Activated T-cell treated with anti-CD3 and anti-CD28 coated beads for 24 hours (primary cell): ENCODE data around the gene ARMH3.
A peak's percentile ranks its signal among the peaks of the same experiment; 100 is the strongest.

Experiments
- DNase-seq: peaks from one replicate; pipeline ENCODE4 v3.0.0-alpha.2; 2020; ENCODE audit warnings: low read depth

Gene ARMH3

DNA sequence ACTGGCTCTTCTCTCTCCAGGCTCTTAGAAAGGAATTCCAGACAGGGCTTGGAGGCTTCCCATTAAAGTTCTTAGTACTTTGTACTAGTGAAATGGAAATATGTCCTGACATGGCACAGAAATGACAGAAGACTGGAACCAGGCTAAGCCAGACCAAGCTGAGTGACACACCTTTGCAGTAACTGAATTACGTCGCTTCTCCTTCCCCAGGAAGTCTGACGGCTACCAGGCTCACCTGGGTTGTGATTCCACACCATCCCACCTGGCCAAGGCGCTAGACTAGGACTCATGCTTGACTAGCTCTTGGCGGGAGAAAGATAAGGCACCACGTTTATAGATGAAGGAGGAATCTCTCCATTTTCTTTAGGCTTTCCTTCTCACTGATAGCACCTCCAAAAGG lies 161.7 kb downstream of the ARMH3 start:
- DNase-seq: no peak

DNA sequence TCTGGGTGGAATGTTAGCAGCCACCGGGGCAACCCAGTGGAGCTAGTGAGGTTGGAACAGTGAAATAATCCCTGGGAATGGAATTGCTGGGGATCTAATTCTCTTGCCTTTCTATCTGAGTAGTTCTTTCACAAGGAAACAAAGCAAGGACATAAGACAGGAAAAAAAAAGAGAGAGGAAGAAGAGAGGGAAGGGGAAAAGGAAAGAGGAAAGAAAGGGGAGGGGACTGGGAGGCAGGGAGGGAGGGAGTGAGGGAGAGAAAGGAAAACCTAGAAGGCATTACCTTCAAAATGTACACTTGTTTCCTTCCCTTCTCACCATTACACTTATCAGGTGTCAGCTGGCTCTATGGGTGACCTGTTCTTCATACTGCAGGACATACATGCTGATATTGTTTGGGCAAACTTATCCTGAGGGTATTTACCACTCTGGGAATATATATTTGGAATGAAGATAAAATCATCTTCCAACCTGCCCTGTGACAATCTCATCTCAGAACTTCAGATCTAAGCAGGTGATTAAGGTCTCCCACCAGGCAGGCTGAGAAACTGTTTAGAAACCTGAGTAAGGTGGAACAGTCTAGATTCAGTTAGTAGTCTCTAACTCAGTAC lies 162.4 kb downstream of the ARMH3 start:
- no peak for DNase-seq

DNA sequence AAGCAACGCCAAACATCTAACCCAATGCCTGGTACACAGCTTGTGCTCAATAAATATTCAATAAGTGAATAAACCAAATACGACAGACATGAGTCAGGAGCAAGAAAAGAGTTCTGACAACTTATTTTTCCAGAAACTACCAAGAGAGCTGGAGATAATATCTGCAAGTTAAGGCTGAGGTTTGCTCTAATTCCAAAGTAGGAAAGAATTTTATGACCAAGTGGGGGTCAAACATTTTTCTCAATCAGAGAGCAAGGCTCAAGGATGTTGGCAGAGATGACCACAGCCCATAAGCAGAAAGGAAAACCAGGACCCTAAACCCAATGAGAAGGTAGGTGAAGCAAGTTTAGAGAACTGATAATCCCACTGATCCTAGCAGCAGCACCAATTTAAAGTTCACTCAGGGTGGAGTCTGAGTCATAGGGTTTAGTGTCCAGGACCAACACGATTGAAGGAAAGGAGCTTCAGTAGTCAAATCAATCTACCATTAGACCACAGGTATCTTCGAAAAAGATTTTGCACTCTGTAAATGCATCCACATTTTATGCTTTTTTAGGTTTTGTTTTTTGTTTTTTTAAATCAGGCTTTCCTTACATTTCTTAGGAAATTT lies 163.1 kb downstream of the ARMH3 start:
- DNase-seq: no peak

DNA sequence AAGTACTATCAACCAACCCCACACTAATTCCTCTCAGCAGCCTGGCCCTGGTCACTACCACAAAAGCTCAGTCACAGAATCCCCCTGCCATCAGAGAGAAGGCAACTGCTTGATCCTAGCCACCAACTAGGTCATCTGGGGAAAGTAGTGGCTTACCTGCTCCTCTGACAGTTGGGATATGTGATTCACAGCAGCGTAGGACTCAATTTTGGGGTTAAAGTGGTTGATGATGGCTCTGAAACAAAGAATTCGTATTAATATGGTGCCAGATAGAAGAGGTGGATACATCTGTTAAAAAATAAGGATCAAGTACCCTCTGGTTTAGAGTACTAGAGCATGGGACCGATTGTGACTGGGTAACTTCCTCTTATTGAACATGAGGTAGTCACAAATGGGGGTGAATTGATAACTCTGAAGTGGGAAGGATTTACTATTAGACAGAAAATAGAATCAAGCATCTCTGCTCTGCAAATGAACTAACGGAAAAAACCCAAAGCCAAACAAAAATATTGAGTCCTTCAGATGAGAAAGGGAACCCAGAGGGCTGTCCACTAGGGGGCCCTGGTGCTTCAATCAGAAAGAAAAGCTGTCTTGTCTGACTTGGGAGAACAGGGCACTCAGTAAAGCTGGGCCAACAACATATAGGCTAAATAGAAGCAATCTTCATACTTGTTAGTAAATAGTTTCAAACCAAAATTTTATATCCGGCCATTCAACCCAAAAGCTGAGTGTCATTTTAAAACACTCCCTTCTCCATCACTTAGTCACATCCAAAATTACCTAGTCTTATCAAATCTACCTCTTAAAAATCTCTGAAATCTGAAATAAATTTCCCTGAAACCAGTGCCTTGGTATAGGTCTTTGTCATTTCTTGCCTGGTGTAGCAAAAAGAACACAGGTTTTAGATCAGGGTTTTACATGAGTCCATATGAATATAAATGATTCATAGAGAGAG lies 166.4 kb downstream of the ARMH3 start:
- peak; percentile 55 for DNase-seq

DNA sequence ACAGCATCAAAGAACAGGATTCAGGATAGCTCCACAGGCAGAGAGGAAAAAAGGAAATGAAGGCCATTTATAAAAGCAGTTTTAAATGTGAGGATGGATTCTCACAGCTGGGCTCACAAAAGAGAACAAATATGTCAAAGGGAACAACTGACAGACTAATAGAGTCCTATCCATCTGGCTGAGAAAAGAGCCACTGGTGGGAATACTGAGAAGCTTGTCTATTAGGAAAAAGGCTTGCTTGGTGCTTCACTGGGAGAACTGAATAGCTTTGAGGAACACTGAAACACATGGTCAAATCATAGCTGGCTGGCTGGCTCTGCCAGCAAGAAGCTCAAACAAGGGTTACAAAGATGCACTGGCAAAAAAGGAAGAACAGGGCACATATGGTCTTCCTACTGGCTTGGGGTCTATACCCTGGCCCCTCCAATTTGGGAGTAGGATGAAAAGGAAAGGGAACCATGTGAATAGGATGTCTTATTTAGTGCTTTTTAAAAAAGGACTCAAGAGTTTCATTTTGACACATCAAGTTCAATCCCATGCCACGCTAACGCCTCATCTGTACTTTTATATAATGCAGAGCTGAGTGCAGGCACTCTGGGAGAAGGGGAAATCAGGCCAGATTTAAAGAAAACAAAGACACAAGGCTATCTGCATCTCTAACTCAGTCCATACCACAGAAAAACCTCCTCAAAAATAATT lies 167.6 kb downstream of the ARMH3 start:
- DNase-seq: no peak

DNA sequence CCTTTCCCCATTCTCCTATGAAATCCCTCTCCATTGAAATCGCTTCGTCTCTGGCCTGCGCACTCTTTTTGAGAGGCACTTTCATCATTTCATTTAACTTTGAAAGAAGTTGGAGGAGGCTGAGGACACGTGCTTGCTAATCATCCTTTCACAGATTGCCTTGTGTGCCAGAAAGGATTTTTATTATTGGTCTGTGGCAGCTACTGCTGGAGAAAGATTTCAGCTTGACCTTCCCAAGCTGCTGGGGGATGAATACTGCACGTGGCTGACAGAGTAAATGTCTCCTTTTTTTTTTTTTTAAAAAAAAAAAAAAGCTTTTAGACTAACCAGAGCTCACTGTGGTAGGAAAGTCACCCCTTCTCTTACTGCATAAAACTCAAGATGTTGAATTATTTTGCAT lies 168.2 kb downstream of the ARMH3 start:
- no peak for DNase-seq

DNA sequence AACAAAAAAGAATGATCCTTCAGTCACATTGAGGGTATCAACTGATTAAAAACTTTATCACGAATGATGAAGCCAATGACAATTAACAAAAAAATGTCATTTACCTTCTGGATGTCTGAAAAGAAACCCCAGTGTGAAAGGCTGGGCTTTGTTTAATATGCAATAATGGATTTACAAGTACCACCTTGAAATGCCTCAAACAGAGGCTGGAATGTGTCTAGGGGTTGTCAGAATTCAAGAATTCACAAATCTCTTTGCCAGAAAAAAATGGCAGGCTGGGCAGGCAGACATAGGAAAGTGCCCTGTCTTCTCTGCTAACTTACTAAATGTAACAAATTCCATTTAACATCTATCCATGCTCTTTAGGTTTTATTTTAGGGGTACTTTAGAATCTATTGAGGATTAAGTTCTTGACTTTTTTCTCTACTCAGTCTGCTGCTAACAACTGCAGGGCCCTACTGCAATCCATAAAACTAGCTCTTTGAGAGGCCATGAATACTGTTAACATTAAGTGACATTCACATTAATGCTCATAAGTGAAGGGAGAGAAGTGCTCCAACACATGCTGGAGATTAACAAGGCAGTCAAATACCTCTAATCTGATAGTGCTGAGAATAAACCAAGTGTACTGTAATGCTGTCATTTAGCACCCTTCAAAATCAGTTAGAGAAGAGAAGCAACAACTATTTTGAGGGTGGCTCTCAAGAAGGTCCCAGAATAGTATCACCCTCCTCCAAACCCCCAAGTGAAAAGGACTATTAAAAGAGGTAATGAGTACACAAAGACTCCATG lies 169.3 kb downstream of the ARMH3 start:
- DNase-seq: no peak

DNA sequence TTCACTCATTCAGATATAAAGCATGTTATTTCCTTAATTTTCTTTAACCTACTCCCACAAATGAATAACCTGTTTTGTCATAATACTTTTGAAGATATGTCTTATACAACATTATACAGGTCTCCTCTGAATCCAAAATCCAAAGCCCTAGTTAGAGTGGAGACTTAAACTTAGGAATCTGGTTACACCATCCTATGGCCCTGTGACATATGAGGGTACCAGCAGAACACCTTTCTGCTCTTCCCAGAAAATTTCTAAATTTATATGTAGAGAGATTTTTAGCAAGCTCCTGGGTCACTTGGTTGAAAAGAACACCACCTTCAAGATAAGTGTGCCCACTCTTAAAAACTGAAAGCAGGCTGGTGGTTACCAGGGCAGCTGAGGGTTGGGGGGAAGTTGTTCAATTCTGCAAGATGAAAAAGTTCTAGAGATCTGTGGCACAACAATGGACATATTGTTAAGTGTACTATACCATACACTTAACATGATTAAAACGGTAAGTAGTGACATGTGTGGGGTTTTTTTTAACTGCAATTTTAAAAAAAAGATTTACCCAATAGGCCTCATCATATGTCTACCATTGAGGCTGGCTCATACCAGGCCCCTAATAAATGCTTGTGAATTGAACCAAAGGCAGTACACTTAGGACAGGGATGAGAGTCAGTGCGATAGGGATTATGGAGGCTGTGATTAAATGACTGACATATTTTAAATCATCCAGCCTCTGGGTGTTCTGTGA lies 174.8 kb downstream of the ARMH3 start:
- DNase-seq: no peak

DNA sequence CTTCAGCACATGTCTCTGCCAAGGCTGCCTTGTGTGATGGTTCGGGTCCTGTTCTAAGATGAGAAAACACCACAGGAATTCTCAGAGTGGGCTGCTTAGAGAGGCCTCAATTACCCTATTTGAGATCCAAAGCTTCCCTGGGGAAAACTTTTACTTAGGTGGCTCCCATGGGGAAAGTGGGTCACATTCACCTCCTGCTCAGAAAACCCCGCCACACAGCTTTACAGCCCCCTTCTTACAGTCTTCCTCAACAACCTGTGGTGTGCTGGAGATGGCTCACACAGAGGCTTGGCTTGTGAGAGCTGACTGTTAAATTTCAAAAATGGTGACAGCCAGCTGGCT lies 175.8 kb downstream of the ARMH3 start:
- DNase-seq: no peak

DNA sequence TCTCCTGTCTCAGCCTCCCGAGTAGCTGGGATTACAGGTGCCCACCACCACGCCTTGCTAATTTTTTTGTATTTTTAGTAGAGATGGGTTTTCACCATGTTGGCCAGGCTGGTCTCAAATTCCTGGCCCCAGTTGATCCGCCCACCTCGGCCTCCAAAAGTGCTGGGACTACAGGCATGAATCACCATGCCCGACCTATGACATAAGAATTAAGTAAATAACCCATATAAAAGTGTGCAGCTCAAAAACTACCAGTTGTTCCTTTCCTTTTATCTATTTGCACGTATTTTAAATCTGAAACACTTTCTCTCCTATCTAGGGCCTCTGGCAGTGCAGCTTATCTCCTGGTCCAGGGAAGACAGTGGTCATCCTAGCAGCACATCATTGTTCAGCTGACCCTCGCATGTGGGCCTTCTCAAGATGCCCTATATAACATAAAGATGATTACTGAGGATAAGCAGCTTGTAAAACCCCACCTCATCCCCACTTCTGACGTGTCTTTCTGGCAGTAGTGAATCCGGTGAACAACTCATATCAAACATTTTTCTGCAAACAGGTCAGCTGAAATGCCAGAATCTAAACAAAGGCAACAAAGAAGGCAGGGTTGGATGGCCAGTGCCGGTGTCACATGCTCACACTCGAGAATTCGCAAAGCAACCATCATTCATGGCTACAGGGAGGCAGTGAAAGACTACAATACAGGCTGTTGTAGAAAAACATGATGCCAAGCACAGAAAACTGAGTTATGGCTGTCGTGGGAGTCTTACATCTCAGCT lies 176.3 kb downstream of the ARMH3 start:
- DNase-seq: no peak

DNA sequence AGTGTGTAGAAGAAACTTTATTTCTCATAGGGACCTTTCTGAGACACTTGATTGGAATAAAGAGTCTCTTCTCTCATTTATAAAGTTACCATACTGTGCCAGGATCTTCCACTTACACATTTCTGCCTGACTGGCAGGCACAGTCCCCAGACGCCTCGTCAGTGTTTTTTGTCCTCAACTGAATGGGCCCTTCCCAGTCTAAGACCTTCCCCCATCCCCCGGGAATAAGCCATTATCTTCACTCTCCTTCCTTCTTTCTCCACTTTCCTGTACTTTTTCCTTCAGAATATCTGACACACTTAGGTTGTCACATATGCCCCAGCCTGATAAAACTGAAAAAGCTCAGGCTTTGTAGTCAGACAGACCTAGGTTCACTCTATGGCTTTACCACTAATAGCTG lies 177.1 kb downstream of the ARMH3 start:
- no peak for DNase-seq

DNA sequence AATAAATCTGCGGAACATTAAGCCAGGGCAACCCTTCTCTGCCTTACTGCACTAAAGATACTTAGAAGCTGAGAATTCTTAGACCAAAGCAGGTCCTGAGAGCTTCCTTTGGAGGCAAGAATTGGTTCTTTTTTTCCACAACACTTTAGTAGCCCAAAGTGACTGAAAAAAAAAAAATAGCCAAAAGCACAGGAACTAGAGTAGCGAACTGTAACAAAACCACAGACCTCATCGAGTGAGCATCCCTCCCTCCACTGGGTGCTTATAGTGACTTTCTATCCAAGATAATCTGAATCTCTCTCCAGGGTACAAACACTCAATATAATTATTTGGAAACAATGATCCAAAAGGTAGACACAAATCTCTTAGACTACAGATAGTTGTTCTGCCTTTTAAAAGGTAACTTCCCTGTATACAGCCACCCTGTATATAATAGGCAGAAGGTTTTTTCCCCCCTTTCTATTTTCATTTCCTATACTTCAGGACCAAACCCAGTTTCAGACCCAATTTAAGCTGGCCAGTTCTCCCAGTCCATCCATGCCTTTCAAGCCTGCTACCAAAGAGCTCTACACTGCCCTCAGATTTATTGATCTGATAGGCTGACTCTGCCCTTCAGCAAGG lies 180.8 kb downstream of the ARMH3 start:
- DNase-seq: no peak

DNA sequence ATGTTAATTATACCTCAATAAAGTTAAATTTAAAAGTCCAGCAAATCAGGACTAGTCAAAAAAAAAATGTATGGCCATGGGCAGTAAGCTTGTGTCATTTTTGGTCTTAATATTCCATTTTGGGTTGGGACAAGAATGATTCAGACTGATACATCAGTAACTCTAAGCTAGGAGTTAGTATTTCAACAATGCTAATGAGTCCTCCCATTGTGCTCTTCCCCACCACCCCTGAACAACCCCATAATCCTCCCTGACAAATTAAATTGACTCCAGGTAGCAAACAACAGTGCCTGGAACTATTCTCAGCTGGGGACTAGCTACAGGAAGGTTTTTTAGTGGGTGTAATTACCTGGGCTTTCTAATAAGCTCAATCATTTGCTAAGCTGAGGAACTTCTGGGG lies 181.7 kb downstream of the ARMH3 start:
- no peak for DNase-seq

DNA sequence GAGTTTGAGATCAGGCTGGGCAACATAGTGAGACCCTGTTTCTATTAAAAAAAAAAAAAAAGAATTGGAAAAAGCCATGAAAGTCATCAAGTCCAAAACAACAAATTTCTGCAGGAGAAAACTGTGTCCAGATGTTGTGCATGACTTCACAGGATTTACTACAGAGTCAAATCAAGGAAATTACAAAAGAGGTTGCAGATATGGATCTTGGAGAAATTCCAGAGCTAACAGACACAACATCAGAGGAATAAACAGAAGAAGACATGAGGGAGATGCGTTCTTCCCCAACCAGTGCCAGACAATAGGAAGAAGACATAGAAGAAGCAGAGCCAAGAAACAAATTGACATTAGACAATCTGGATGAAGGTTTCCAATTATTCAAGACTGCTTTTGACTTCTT lies 188.0 kb downstream of the ARMH3 start:
- DNase-seq: no peak

DNA sequence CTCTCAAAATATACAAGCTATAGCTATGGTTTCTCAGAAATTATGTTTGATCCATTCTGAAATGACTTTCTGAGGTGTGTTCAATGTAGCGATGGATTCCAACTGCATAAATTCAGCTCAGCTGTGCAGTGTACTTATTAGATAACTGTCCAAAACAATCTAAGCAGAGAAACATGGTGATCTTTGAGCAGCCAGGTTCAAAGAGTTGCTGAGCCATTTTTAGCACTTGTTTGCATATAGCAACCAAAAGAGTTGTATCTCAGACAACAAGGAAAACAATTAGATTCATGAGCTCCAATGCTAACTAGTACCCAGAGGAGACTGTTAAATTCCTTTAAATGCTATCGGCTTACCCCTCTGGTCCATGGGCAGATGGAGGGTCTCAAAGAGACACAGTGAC lies 196.4 kb downstream of the ARMH3 start:
- DNase-seq: no peak

DNA sequence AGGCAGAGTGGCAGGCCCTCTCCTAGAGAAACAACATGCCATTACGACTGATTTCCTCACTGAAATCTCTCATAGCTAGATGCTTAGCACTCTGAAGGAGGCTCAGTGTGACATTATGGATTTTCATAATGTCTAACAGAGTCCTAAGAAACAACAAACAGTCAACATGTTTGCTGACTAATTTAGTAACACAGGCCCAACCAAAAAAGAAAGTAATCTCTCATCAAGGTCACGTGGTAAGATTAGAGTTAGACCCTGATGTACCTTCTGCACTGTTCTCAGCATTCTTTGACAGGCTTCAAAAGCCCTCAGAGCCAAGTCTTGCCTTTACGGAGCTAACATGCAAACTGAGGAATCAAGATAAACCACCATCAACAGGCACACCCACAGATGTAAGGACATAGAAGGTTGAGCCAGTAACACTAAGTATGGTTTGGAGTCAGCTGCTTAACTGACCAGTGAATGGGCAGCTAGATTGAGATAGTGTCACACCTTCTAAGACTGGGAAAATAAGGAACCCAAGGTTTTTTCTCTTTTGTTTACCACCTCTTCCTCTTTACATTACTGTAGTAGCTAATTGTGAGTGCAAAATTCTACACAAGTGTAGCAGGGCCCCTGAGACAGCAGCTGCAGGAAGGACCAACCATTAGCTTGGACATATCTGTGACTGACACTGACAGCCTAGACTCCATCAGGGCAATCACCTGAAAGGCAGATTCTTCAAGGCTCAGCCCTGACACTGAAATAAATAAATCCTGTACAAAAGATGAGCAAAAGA lies 197.1 kb downstream of the ARMH3 start:
- DNase-seq: no peak

DNA sequence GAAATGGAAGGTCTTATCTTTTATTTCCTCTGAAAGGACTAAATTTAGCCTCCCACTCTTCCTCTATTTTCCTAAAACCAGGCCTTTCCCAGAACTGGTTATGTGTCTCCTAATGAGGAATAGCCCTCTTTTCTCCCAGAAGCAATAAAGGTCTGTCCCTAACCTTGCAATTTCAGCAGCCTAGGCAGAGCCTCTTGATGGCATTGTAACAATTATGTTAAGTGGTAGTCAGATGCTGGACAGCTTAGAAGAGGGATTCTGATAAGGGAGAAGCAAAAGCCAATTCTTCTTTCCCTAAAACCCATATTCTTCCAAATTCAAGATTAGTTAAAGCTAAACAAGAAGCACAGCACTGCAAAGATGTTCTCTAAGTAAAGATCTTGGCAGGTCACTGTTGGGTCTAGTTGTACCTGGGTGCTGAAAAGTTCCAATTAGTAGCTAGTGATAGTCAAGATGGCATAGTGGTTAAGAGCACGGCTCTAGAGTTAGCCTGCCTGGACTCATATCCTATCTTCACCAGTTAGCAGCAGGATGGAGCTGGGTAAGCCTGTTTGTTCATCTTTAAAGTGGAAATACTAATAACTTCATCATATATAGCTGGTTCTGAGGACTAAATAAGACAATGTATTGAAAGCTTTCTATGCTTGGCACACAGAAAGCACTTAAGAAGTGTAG lies 198.0 kb downstream of the ARMH3 start:
- no peak for DNase-seq

DNA sequence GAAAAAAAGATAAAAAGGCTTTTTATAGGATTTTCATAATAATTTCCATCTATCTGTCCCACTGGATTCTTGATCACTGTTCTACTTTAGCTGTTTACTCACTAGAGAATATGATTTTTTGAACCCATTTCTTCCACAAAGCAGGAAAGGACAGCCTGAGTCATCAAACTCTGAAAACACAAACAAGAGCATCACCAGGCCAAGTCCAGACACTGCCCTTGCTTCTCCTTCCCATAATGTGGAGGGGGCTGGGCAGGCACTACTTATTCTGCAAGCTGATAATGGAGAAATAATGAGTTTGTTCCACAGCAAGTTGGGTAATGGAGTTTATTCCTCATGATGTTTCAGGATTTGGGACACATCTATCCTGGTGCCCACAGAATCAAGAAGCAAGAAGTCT lies 199.3 kb downstream of the ARMH3 start:
- no peak for DNase-seq
